Thyroid gland (tissue), 4 donors: ENCODE data around the gene PIGL. TPM values are rescaled to one million over a fixed set of nuclear protein-coding genes. Genes with fewer than 3 reads are reported as not detected.

Experiments
- DNase-seq, 2 donors: peaks; one replicate each; pipeline ENCODE4 v3.0.0-alpha.2; 2019
- H3K27ac ChIP-seq, 3 donors: fragments of 200-600 bp; sonication (generic); 1 replicate in 2 of 3; 2 replicates in 1 of 3; pipeline ENCODE4 v1.5.1; 2016 to 2019; ENCODE audit warnings: mild to moderate bottlenecking in 1 of 3, moderate library complexity in 1 of 3
- H3K27me3 ChIP-seq: fragments of 200-600 bp; sonication (generic); one replicate; pipeline ENCODE4 v1.5.1; 2019
- H3K36me3 ChIP-seq, 2 donors: fragments of 200-600 bp; sonication (generic); one replicate each; pipeline ENCODE4 v1.5.1; 2016 to 2019
- H3K4me1 ChIP-seq, 2 donors: fragments of 200-600 bp; sonication (generic); one replicate each; pipeline ENCODE4 v1.5.1; 2017 to 2019
- H3K4me3 ChIP-seq, 3 donors: fragments of 200-600 bp; sonication (generic); replicated peaks in 1 of 3; 1 replicate in 2 of 3; 2 replicates in 1 of 3; pipeline ENCODE4 v1.5.1; 2016; ENCODE audit warnings: mild to moderate bottlenecking in 1 of 3
- H3K9me3 ChIP-seq: fragments of 200-600 bp; sonication (generic); one replicate; pipeline ENCODE4 v1.5.1; 2017
- CTCF ChIP-seq, 6 experiments: fragments of 200-600 bp in 3 of 6; fragments of 450-650 bp in 3 of 6; sonication (generic) in 3 of 6; IDR thresholded peaks; one replicate each; pipeline ENCODE4 v1.5.1; 2016 to 2019; ENCODE audit warnings: antibody characterized with exemption in 6 of 6, mild to moderate bottlenecking in 2 of 6, inconsistent platforms in 1 of 6, moderate library complexity in 1 of 6
- POLR2A ChIP-seq, 2 donors: fragments of 450-650 bp; IDR thresholded peaks; one replicate each; pipeline ENCODE4 v1.6.1; 2017; ENCODE audit warnings: antibody characterized with exemption in 2 of 2, mild to moderate bottlenecking in 2 of 2, moderate library complexity in 1 of 2
- WGBS, 2 donors: methylation state at CpG; one replicate each; pipeline ENCODE4 v1.1.5; 2017; 5-methylcytosine and 5-hydroxymethylcytosine counted together
- intact Hi-C: fragments of 100-400 bp; cut with DNase I; formaldehyde crosslinking; loops from one replicate; pipeline ENCODE4 v1.15.1; 2023
- microRNA counts, 2 donors: library from miRNA; unstranded; fragments of <30 nt; microRNA quantifications; one replicate each; lab custom pipeline; 2016 to 2017
- microRNA-seq: library from miRNA; unstranded; fragments of <30 nt; microRNA quantifications from one replicate; pipeline ENCODE4, GENCODE V29; 2016
- small RNA-seq: library from RNA; depleted of rRNA; stranded (forward); fragments of <200 nt; gene quantifications from one replicate; pipeline ENCODE3, GENCODE V24; 2016
- total RNA-seq, 4 donors: library from RNA; depleted of rRNA; stranded (reverse); fragments of >200 nt; gene quantifications; one replicate each; pipeline ENCODE4 v1.2.3, GENCODE V29; 2016

The PIGL gene
- total RNA-seq, 4 donors from 2014 or later, result 48.8 to 96.0 (median 60.9) TPM

- Histone ChIP-seq H3K4me1 (peaks cover 5 to 9% of the 10 kb centered on the region in 2 donors), H3K27ac (peak overlapping the region in 2 of 3 donors; percentile 27 to 43), H3K27me3 (no peaks in the 10 kb centered on the region), H3K36me3 (no peaks in the 10 kb centered on the region), H3K9me3 (no peaks in the 10 kb centered on the region), H3K4me3 (no peak overlapping the region)
- TF ChIP-seq POLR2A (IDR thresholded peaks at IDR 0.05) (no peak), CTCF (IDR thresholded peaks at IDR 0.05) (peak; percentile 81 to 93 (median 84))
- intact Hi-C loops, result loop anchor here (10.0 kb wide), 1 partner anchor 161 kb away; no protein-coding TSS in a partner anchor
- DNase-seq, result peak; percentile 75 to 76
- 8 to 9% methylated on average over 6 of the region's 6 CpGs for WGBS, 2 donors
Measured at GRCh38 chr17:16363749-16364536, 146.9 kb downstream of the PIGL start.

GRCh38 chr17:16364625-16365024 lies 147.6 kb downstream of the PIGL start:
- no peak for DNase-seq
- no peaks in the 10 kb centered on the region for H3K9me3 ChIP-seq
- H3K4me3 ChIP-seq, result no peak overlapping the region
- intact Hi-C loops, result loop anchor here (10.0 kb wide), 1 partner anchor 160 kb away; no protein-coding TSS in a partner anchor
- H3K36me3 ChIP-seq, result no peaks in the 10 kb centered on the region
- peak overlapping the region in 1 of 3 donors; percentile 43 for H3K27ac ChIP-seq
- no peak for TF ChIP-seq POLR2A (IDR thresholded peaks at IDR 0.05)
- no peak for TF ChIP-seq CTCF (IDR thresholded peaks at IDR 0.05)
- H3K27me3 ChIP-seq, result no peaks in the 10 kb centered on the region
- peaks cover 5 to 9% of the 10 kb centered on the region in 2 donors for H3K4me1 ChIP-seq

- no peaks in the 10 kb centered on the region for H3K4me1 ChIP-seq
- no peak overlapping the region for H3K4me3 ChIP-seq
- no peaks in the 10 kb centered on the region for H3K36me3 ChIP-seq
- no peaks in the 10 kb centered on the region for H3K27me3 ChIP-seq
- no peak for DNase-seq
- H3K27ac ChIP-seq, result no peak overlapping the region
- 85 to 92% methylated on average over 5 of the region's 5 CpGs for WGBS, 2 donors
- H3K9me3 ChIP-seq, result no peaks in the 10 kb centered on the region
- no peak for TF ChIP-seq POLR2A (IDR thresholded peaks at IDR 0.05)
- TF ChIP-seq CTCF (IDR thresholded peaks at IDR 0.05), result no peak
- intact Hi-C loops, result no loop called here
Measured at GRCh38 chr17:16371742-16372141, 154.7 kb downstream of the PIGL start.

GRCh38 chr17:16374146-16374938 lies 157.3 kb downstream of the PIGL start:
- intact Hi-C loops, result no loop called here
- Histone ChIP-seq H3K27me3 (no peaks in the 10 kb centered on the region), H3K36me3 (no peaks in the 10 kb centered on the region), H3K4me1 (no peaks in the 10 kb centered on the region), H3K27ac (no peak overlapping the region), H3K4me3 (no peak overlapping the region), H3K9me3 (no peaks in the 10 kb centered on the region)
- WGBS, 2 donors, result 89 to 91% methylated on average over 16 of the region's 16 CpGs
- no peak for DNase-seq
- TF ChIP-seq POLR2A (IDR thresholded peaks at IDR 0.05) (no peak), CTCF (IDR thresholded peaks at IDR 0.05) (no peak)

MicroRNAs within 50 kb of the gene (microRNA counts, 767-probe panel; counts per million panel counts)
- 0 counts per million in 2 donors for microRNA hsa-miR-1288 (lab: Ali Mortazavi, UCI)

Small RNA genes within 50 kb of the gene (microRNA-seq; reads per million reads assigned to microRNA genes)
- gene MIR1288, result not detected

Small RNA genes within 50 kb of the gene (small RNA-seq; reads per million reads assigned to genes)
- gene MIR1288, result not detected

Other genes with a start within 250 kb of the PIGL start
- gene ZSWIM7, start 217.5 kb upstream of the PIGL start, total RNA-seq, result 10 to 100 TPM; 10.5 to 22.3 (median 13.5) TPM
- 100 to 1,000 TPM; 103 to 160 (median 134) TPM for gene TTC19, start 217.4 kb upstream of the PIGL start, total RNA-seq
- 100 to 1,000 TPM; 141 to 206 (median 204) TPM for gene NCOR1, start 1.7 kb upstream of the PIGL start, total RNA-seq
- 10 to 100 TPM in 3 of 4 donors, 1 to 10 TPM in 1; 4.3 to 16.7 (median 12.8) TPM for gene CENPV, start 136.3 kb downstream of the PIGL start, total RNA-seq
- 1,000 to 10,000 TPM in 3 of 4 donors, 100 to 1,000 TPM in 1; 917 to 1,584 (median 1,245) TPM for gene UBB, start 163.9 kb downstream of the PIGL start, total RNA-seq
- gene TRPV2, start 198.4 kb downstream of the PIGL start, total RNA-seq, result 10 to 100 TPM in 1 of 4 donors, 1 to 10 TPM in 3; 3.2 to 12.5 (median 6.5) TPM